Upper lobe of left lung (tissue), 4 donors: Measurements from ENCODE around the gene CEP55.

ENCODE experiments used
- POLR2A ChIP-seq, 4 donors: fragments of 450-650 bp; IDR thresholded peaks; one replicate each; pipeline ENCODE4 v1.5.1; 2016 to 2017; ENCODE audit warnings: antibody characterized with exemption in 4 of 4, mild to moderate bottlenecking in 2 of 4
- POLR2AphosphoS5 ChIP-seq, 2 donors: sonication (generic); formaldehyde crosslinking; IDR thresholded peaks; one replicate each; pipeline ENCODE4 v1.5.1; 2017; ENCODE audit warnings: antibody characterized with exemption in 2 of 2

- TF ChIP-seq POLR2A (IDR thresholded peaks at IDR 0.05) (peak in 1 of 4 donors; percentile 17), POLR2AphosphoS5 (IDR thresholded peaks at IDR 0.05) (no peak)
Measured at GRCh38 chr10:93554760-93555432, 58.5 kb downstream of the CEP55 start.
